Calu3 (cell line): ENCODE measurements around the gene REEP6. TPM values are rescaled to one million over a fixed set of nuclear protein-coding genes. Genes with fewer than 3 reads are reported as not detected.
"Not testable (repeated sequence)": the region's sequence is repeated elsewhere in the genome, so short reads cannot be mapped to it uniquely, and the experiment has no call there.

ENCODE experiments used
- BruUV-seq: library from RNA; stranded (reverse); fragments of 400-500 nt; replicated peaks from 2 replicates; lab custom pipeline; 2021; lab: Mats Ljungman, UMichigan
- CTCF ChIA-PET: fragments of 300-600 bp; sonication (Branson Sonifier 250); formaldehyde crosslinking; loops from one replicate; lab custom pipeline; 2022; ENCODE audit warnings: antibody characterized with exemption; lab: Charles Lee
- DNase-seq: peaks from one replicate; pipeline ENCODE4 v3.0.0; 2022
- H3K27ac Mint-ChIP-seq: one replicate; pipeline ENCODE4 v1.8.0; 2022; ENCODE audit warnings: mixed read lengths; ENCODE audit not compliant: unreplicated experiment
- H3K27me3 Mint-ChIP-seq: one replicate; pipeline ENCODE4 v1.8.0; 2022; ENCODE audit warnings: mixed read lengths; ENCODE audit not compliant: unreplicated experiment
- H3K36me3 Mint-ChIP-seq: one replicate; pipeline ENCODE4 v1.8.0; 2022; ENCODE audit warnings: mild to moderate bottlenecking, moderate library complexity, mixed read lengths; ENCODE audit not compliant: insufficient read depth, unreplicated experiment
- H3K4me1 Mint-ChIP-seq: one replicate; pipeline ENCODE4 v1.8.0; 2022; ENCODE audit warnings: mild to moderate bottlenecking, low read depth, mixed read lengths; ENCODE audit not compliant: unreplicated experiment
- H3K4me3 Mint-ChIP-seq: one replicate; pipeline ENCODE4 v1.8.0; 2022; ENCODE audit warnings: mild to moderate bottlenecking, low read depth, moderate library complexity, mixed read lengths; ENCODE audit not compliant: unreplicated experiment
- H3K9me3 Mint-ChIP-seq: one replicate; pipeline ENCODE4 v1.8.0; 2022; ENCODE audit warnings: low read depth, mixed read lengths; ENCODE audit not compliant: unreplicated experiment
- intact Hi-C: fragments of 100-400 bp; cut with micrococcal nuclease; formaldehyde crosslinking; loops from one replicate; pipeline ENCODE4 v1.10.0; 2022; ENCODE audit not compliant: unreplicated experiment
- total RNA-seq: library from RNA; stranded (reverse); gene quantifications from 2 replicates; pipeline ENCODE4 v1.2.3, GENCODE V29; 2022
- TF ChIP-seq, protein P1 (sequence below): fragments of 200-600 bp; IDR thresholded peaks from one replicate; pipeline ENCODE4 v1.8.0; 2022; ENCODE audit warnings: antibody characterized with exemption; ENCODE audit not compliant: unreplicated experiment

REEP6 gene
- total RNA-seq, 1 experiment from 2014 or later: 13.9 TPM

DNA sequence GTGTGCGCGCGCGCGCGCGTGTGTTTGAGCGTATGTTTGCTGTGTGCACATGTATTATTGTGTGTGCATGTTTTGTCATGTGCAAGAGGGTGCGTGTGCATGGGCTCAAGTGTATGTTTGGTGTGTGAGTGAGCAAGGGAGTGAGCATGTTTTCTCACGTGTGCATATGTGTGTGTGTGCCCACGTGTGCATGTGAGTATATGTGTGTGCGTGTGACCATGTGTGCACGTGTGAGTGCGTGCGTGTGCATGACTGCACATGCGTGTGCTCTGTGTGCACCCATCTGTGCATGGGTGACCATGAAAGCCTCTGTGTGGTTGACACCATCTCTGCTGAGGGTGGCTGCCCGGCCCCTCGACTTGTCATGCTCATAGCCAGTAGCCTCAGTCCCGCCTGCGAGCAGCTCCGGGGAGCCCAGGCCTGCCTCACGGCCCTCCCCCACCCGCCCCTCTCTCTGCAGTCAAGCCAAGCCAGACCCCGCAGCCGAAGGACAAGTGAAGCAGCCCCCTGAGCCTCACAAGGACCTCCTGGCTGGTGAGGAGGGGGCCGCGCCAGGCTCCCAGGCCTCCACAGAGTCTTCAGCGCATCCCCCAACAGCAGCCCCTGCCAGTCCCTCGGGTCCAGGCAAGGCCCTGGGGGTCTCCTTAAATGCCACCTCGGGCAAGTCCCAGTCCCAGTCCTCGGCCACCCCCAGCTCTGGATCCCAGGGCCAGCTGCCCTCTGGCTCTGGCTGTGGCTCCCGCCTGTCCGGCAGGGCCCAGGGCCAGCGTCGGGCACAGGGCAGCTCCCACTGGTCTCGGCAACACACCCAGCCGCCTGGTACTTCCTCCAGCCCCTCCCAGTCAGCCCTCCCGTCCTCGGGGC lies 6.0 kb downstream of the REEP6 start:
- Mint-ChIP-seq H3K4me3 (peak overlapping the region; percentile 53), H3K27ac (no peak overlapping the region), H3K27me3 (peaks cover 11% of the 10 kb centered on the region), H3K36me3 (peaks cover 5% of the 10 kb centered on the region), H3K9me3 (no peaks in the 10 kb centered on the region), H3K4me1 (peaks cover 17% of the 10 kb centered on the region)
- TF ChIP-seq, protein P1, sequence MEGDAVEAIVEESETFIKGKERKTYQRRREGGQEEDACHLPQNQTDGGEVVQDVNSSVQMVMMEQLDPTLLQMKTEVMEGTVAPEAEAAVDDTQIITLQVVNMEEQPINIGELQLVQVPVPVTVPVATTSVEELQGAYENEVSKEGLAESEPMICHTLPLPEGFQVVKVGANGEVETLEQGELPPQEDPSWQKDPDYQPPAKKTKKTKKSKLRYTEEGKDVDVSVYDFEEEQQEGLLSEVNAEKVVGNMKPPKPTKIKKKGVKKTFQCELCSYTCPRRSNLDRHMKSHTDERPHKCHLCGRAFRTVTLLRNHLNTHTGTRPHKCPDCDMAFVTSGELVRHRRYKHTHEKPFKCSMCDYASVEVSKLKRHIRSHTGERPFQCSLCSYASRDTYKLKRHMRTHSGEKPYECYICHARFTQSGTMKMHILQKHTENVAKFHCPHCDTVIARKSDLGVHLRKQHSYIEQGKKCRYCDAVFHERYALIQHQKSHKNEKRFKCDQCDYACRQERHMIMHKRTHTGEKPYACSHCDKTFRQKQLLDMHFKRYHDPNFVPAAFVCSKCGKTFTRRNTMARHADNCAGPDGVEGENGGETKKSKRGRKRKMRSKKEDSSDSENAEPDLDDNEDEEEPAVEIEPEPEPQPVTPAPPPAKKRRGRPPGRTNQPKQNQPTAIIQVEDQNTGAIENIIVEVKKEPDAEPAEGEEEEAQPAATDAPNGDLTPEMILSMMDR: no peak
- no peak for DNase-seq
- intact Hi-C loops: no loop called here
- no TSS peak for BruUV-seq
- CTCF ChIA-PET: no interaction called here

DNA sequence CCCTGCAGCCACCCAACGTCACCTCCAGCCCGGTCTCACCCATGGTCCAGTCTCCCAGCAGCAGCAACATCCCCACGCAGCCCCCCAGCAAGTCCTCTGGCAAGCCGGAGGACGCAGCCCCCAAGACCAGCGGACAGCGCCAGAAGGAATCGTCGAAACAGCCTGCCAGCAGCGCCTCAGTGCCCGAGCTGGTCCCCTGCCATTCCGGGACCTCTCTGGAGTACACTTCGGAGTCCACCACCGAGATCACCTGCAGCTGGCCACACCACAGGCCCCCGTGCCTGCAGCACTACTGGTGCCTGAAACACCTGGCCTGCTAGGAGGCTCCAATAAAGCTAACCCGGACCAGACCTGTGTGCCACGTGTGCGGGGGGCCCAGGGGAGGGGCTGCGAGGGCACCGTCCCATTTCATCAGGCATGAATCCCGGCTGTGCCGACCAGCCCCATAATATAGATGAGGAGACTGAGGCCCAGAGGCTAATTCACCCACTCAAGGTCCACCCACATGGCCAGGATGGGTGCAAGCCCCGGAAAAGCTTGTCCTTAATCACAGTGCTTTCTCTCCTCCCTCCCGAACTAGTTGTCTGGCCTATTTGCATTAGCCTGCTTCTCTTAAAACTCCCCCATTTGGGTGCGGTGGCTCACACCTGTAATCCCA lies 6.7 kb downstream of the REEP6 start:
- Mint-ChIP-seq H3K4me1 (peaks cover 9% of the 10 kb centered on the region), H3K27ac (no peak overlapping the region), H3K4me3 (no peak overlapping the region), H3K9me3 (no peaks in the 10 kb centered on the region), H3K27me3 (peaks cover 11% of the 10 kb centered on the region), H3K36me3 (no peaks in the 10 kb centered on the region)
- intact Hi-C loops: no loop called here
- CTCF ChIA-PET: no interaction called here
- no TSS peak for BruUV-seq
- TF ChIP-seq, protein P1: no peak
- DNase-seq: no peak

DNA sequence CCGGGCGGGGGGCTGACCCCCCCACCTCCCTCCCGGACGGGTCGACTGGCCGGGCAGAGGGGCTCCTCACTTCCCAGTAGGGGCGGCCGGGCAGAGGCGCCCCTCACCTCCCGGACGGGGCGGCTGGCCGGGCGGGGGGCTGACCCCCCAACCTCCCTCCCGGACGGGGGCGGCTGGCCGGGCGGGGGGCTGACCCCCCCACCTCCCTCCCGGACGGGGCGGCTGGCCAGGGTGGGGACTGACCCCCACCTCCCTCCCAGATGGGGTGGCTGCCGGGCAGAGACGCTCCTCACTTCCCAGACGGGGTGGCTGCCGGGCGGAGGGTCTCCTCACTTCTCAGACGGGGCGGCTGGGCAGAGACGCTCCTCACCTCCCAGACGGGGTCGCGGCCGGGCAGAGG lies 8.2 kb downstream of the REEP6 start:
- BruUV-seq, CTCF ChIA-PET, H3K4me3 Mint-ChIP-seq, intact Hi-C loops, H3K9me3 Mint-ChIP-seq, H3K27ac Mint-ChIP-seq, H3K4me1 Mint-ChIP-seq, H3K36me3 Mint-ChIP-seq, DNase-seq: not testable (repeated sequence)
- H3K27me3 Mint-ChIP-seq: peaks cover 11% of the 10 kb centered on the region

DNA sequence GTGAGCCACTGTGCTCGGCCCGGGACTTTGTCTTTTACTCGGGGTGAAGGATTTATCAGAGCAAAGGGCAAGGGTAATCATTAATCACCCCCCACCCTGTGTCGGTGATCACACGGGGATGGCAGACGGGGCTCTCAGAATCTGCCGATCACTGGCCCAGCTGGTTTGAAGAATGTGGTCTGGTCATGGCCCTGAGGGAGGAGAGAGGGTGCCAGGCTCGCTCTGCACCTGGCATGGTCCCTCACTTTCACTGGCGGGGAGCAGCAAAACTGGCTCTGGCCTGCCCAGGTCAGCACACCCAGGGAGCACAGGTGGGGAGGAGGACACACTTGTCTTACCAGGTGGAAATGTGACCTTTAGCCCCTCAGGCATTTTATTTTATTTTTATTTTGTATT lies 10.2 kb downstream of the REEP6 start:
- H3K36me3 Mint-ChIP-seq: peaks cover 3% of the 10 kb centered on the region
- H3K27ac Mint-ChIP-seq: no peak overlapping the region
- H3K4me1 Mint-ChIP-seq: peaks cover 7% of the 10 kb centered on the region
- CTCF ChIA-PET: no interaction called here
- H3K4me3 Mint-ChIP-seq: no peak overlapping the region
- peaks cover 9% of the 10 kb centered on the region for H3K27me3 Mint-ChIP-seq
- BruUV-seq: no TSS peak
- H3K9me3 Mint-ChIP-seq: no peaks in the 10 kb centered on the region
- TF ChIP-seq, protein P1: no peak
- peak; percentile 39 for DNase-seq
- intact Hi-C loops: no loop called here
